ENCODE measurements around the gene RAP1A.

Gene RAP1A

GRCh38 chr1:111633736-111634247 lies 14.2 kb downstream of the RAP1A start:
- Histone ChIP-seq H3K4me2 (ENCODE audit: insufficient read depth, low read length) (no peak overlapping the region), H3K79me2 (ENCODE audit: insufficient read depth, low read length) (peaks cover 84% of the 10 kb centered on the region), H3K27ac (ENCODE audit: low read length) (no peak overlapping the region), H2AFZ (ENCODE audit: low read depth, low read length) (no peak overlapping the region), H3K4me1 (ENCODE audit: insufficient read depth, low read length) (no peaks in the 10 kb centered on the region), H3K4me3 (ENCODE audit: low read depth in 1 of 2, low read length in 2 of 2) (no peak overlapping the region), H3K9ac (ENCODE audit: low read depth, low read length) (no peak overlapping the region), H4K20me1 (ENCODE audit: insufficient read depth, low read length) (peaks cover 22% of the 10 kb centered on the region; the same call in 1 of the 2 replicates), H3K27me3 (ENCODE audit: insufficient read depth, low read length, poor library complexity) (no peaks in the 10 kb centered on the region), H3K9me3 (ENCODE audit: insufficient read depth, low read length, severe bottlenecking) (no peaks in the 10 kb centered on the region), H3K36me3 (ENCODE audit: insufficient read depth, low read length) (0 out of 2 replicates have a peak, but pooled peaks cover 5% of the 10 kb centered on the region)
- ATAC-seq (ENCODE audit: insufficient read depth, low read depth) = no peak
- TF ChIP-seq, protein P1, sequence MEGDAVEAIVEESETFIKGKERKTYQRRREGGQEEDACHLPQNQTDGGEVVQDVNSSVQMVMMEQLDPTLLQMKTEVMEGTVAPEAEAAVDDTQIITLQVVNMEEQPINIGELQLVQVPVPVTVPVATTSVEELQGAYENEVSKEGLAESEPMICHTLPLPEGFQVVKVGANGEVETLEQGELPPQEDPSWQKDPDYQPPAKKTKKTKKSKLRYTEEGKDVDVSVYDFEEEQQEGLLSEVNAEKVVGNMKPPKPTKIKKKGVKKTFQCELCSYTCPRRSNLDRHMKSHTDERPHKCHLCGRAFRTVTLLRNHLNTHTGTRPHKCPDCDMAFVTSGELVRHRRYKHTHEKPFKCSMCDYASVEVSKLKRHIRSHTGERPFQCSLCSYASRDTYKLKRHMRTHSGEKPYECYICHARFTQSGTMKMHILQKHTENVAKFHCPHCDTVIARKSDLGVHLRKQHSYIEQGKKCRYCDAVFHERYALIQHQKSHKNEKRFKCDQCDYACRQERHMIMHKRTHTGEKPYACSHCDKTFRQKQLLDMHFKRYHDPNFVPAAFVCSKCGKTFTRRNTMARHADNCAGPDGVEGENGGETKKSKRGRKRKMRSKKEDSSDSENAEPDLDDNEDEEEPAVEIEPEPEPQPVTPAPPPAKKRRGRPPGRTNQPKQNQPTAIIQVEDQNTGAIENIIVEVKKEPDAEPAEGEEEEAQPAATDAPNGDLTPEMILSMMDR (IDR thresholded peaks at IDR 0.05; ENCODE audit: borderline replicate concordance, extremely low read depth, low read length, poor library complexity, severe bottlenecking) = no peak
- TF ChIP-seq EZH2 (IDR thresholded peaks at IDR 0.05; ENCODE audit: borderline replicate concordance, low read depth, low read length, severe bottlenecking) = no peak
- DNase-seq = no peak

GRCh38 chr1:111635324-111636009 lies 15.9 kb downstream of the RAP1A start:
- TF ChIP-seq, protein P1 (IDR thresholded peaks at IDR 0.05; ENCODE audit: borderline replicate concordance, extremely low read depth, low read length, poor library complexity, severe bottlenecking) = no peak
- no peak for TF ChIP-seq EZH2 (IDR thresholded peaks at IDR 0.05; ENCODE audit: borderline replicate concordance, low read depth, low read length, severe bottlenecking)
- H3K36me3 ChIP-seq (ENCODE audit: insufficient read depth, low read length) = 0 out of 2 replicates have a peak, but pooled peaks cover 5% of the 10 kb centered on the region
- DNase-seq = no peak
- no peak for ATAC-seq (ENCODE audit: insufficient read depth, low read depth)
- no peak overlapping the region for H3K4me2 ChIP-seq (ENCODE audit: insufficient read depth, low read length)
- peaks cover 22% of the 10 kb centered on the region; the same call in 1 of the 2 replicates for H4K20me1 ChIP-seq (ENCODE audit: insufficient read depth, low read length)
- no peaks in the 10 kb centered on the region for H3K4me1 ChIP-seq (ENCODE audit: insufficient read depth, low read length)
- no peaks in the 10 kb centered on the region for H3K27me3 ChIP-seq (ENCODE audit: insufficient read depth, low read length, poor library complexity)
- H2AFZ ChIP-seq (ENCODE audit: low read depth, low read length) = no peak overlapping the region
- no peaks in the 10 kb centered on the region for H3K9me3 ChIP-seq (ENCODE audit: insufficient read depth, low read length, severe bottlenecking)
- no peak overlapping the region for H3K27ac ChIP-seq (ENCODE audit: low read length)
- H3K4me3 ChIP-seq (ENCODE audit: low read depth in 1 of 2, low read length in 2 of 2) = no peak overlapping the region
- peaks cover 85% of the 10 kb centered on the region for H3K79me2 ChIP-seq (ENCODE audit: insufficient read depth, low read length)
- H3K9ac ChIP-seq (ENCODE audit: low read depth, low read length) = no peak overlapping the region

DNA sequence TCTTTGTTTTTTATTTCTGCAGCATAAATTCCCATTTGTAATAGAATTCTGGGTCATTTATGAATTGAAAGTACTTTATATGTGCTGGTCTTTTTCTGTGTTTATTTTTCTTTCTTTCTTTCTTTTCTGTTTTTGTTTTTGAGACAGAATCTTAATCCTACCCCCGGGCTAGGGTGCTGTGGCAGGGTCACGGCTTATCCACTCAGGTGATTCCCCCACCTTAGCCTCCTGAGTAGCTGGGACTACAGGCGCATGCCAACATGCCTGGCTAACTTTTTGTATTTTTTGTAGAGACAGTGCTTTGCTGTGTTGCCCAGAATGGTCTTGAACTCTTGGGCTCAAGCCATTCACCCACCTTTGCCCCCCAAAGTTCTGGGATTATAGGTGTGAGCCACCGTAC lies 18.7 kb downstream of the RAP1A start:
- Histone ChIP-seq H3K9ac (ENCODE audit: low read depth, low read length) (no peak overlapping the region), H4K20me1 (ENCODE audit: insufficient read depth, low read length) (peaks cover 19% of the 10 kb centered on the region; the same call in 1 of the 2 replicates), H3K9me3 (ENCODE audit: insufficient read depth, low read length, severe bottlenecking) (no peaks in the 10 kb centered on the region), H3K36me3 (ENCODE audit: insufficient read depth, low read length) (0 out of 2 replicates have a peak, but pooled peaks cover 5% of the 10 kb centered on the region), H3K79me2 (ENCODE audit: insufficient read depth, low read length) (peaks cover 79% of the 10 kb centered on the region), H3K4me1 (ENCODE audit: insufficient read depth, low read length) (no peaks in the 10 kb centered on the region), H3K27ac (ENCODE audit: low read length) (no peak overlapping the region), H3K4me3 (ENCODE audit: low read depth in 1 of 2, low read length in 2 of 2) (no peak overlapping the region), H2AFZ (ENCODE audit: low read depth, low read length) (no peak overlapping the region), H3K27me3 (ENCODE audit: insufficient read depth, low read length, poor library complexity) (no peaks in the 10 kb centered on the region), H3K4me2 (ENCODE audit: insufficient read depth, low read length) (no peak overlapping the region)
- DNase-seq = no peak
- TF ChIP-seq, protein P1 (IDR thresholded peaks at IDR 0.05; ENCODE audit: borderline replicate concordance, extremely low read depth, low read length, poor library complexity, severe bottlenecking) = no peak
- no peak for TF ChIP-seq EZH2 (IDR thresholded peaks at IDR 0.05; ENCODE audit: borderline replicate concordance, low read depth, low read length, severe bottlenecking)
- ATAC-seq (ENCODE audit: insufficient read depth, low read depth) = no peak

Data from DND-41 (cell line).